GM12878 (cell line): ENCODE measurements around the gene AK8. TPM values are rescaled to one million over a fixed set of nuclear protein-coding genes. Genes with fewer than 3 reads are reported as not detected.

ENCODE experiments used
- E4F1 ChIP-seq: fragments of 450-650 bp; IDR thresholded peaks from 2 replicates; pipeline ENCODE4 v1.6.1; 2018; ENCODE audit warnings: borderline replicate concordance, mild to moderate bottlenecking; ENCODE audit not compliant: partially characterized antibody
- KDM1A ChIP-seq: fragments of 200-600 bp; sonication (generic); IDR thresholded peaks from 2 replicates; pipeline ENCODE4 v1.6.1; 2016; ENCODE audit warnings: borderline replicate concordance
- KLF5 ChIP-seq: fragments of 450-650 bp; IDR thresholded peaks from 2 replicates; pipeline ENCODE4 v1.6.1; 2014; ENCODE audit warnings: mild to moderate bottlenecking; ENCODE audit not compliant: partially characterized antibody
- MEF2B ChIP-seq: fragments of 450-650 bp; IDR thresholded peaks from 2 replicates; pipeline ENCODE4 v1.6.1; 2018; ENCODE audit warnings: mild to moderate bottlenecking, moderate library complexity; ENCODE audit not compliant: partially characterized antibody, poor library complexity, severe bottlenecking
- NR2C1 ChIP-seq: fragments of 450-650 bp; IDR thresholded peaks from 2 replicates; pipeline ENCODE4 v1.6.1; 2017; ENCODE audit warnings: antibody characterized with exemption, mild to moderate bottlenecking, moderate library complexity
- PAX8 ChIP-seq: fragments of 450-650 bp; IDR thresholded peaks from 2 replicates; pipeline ENCODE4 v1.6.1; 2017; ENCODE audit warnings: mild to moderate bottlenecking, moderate library complexity
- RCOR1 ChIP-seq: conservative IDR thresholded peaks from 2 replicates; pipeline ENCODE4 v1.6.1; 2012; ENCODE audit warnings: low read depth, low read length, improper control_type of control experiment
- SMARCA5 ChIP-seq: fragments of 450-650 bp; IDR thresholded peaks from 2 replicates; pipeline ENCODE4 v1.6.1; 2017; ENCODE audit warnings: mild to moderate bottlenecking
- ZNF384 ChIP-seq: IDR thresholded peaks from 2 replicates; pipeline ENCODE4 v1.6.1; 2012; ENCODE audit warnings: low read depth, mild to moderate bottlenecking, low read length, improper control_type of control experiment, borderline replicate concordance
- polyA plus RNA-seq, 11 experiments: library from polyadenylated mRNA; depleted of rRNA in 4 of 11; unstranded in 6 of 11; stranded (reverse) in 5 of 11; fragments of >200 nt; fragmentation: Nextera tagmentation in 4 of 11; fragmentation: Illumina TruSeq in 1 of 11; extraction: Ambion mirVana in 4 of 11; extraction: Trizol in 1 of 11; gene quantifications; 1 replicate in 1 of 11; 2 replicates in 10 of 11; pipeline versions ENCODE4 v1.2.1 to v1.2.3, GENCODE V29; 2011 to 2016; ENCODE audit warnings: inconsistent platforms in 2 of 11, missing spikeins in 2 of 11, low read depth in 1 of 11
- total RNA-seq, 4 experiments: library from RNA; depleted of rRNA in 3 of 4; stranded (reverse); fragments of >200 nt in 3 of 4; fragmentation: Illumina TruSeq in 1 of 4; extraction: Trizol in 1 of 4; gene quantifications; 2 replicates each; pipeline versions ENCODE4 v1.2.1 to v1.2.3, GENCODE V29; 2013 to 2021
- TF ChIP-seq, protein P1 (sequence below): IDR thresholded peaks from 2 replicates; pipeline ENCODE4 v1.6.1; 2011; ENCODE audit warnings: mild to moderate bottlenecking, low read depth, low read length, moderate library complexity; ENCODE audit not compliant: insufficient replicate concordance

Gene AK8
- total and polyA plus RNA-seq, 10 of the 15 experiments (the other 5 are each of a cell fraction or from before 2014, with no cell fraction given), result 0.03 to 0.12 (median 0.06) TPM; not detected in 5

- TF ChIP-seq, protein P1, sequence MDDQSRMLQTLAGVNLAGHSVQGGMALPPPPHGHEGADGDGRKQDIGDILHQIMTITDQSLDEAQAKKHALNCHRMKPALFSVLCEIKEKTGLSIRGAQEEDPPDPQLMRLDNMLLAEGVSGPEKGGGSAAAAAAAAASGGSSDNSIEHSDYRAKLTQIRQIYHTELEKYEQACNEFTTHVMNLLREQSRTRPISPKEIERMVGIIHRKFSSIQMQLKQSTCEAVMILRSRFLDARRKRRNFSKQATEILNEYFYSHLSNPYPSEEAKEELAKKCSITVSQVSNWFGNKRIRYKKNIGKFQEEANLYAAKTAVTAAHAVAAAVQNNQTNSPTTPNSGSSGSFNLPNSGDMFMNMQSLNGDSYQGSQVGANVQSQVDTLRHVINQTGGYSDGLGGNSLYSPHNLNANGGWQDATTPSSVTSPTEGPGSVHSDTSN, result no peak
- TF ChIP-seq NR2C1, result no peak
- TF ChIP-seq KLF5, result no peak
- no peak for TF ChIP-seq KDM1A
- TF ChIP-seq MEF2B, result no peak
- TF ChIP-seq ZNF384, result no peak
- TF ChIP-seq E4F1, result no peak
- TF ChIP-seq SMARCA5, result no peak
- TF ChIP-seq PAX8, result no peak
- no peak for TF ChIP-seq RCOR1
These were observed 108.9 kb downstream of the AK8 start (continued) for GRCh38 chr9:132768932-132769905.
